Brain microvascular endothelial cell (primary cell): Measurements from ENCODE around the gene CRIP2.

Experiments
- DNase-seq: peaks from one replicate; pipeline ENCODE4 v3.0.0-alpha.2; 2020
- H3K27ac ChIP-seq: fragments of 250-450 bp; sonication (Bioruptor Pico); 2 replicates; pipeline ENCODE4 v1.5.1; 2020; ENCODE audit warnings: mild to moderate bottlenecking, moderate library complexity
- H3K27me3 ChIP-seq: fragments of 250-450 bp; sonication (Bioruptor Pico); replicated peaks from 2 replicates; pipeline ENCODE4 v1.5.1; 2020; ENCODE audit warnings: mild to moderate bottlenecking
- H3K36me3 ChIP-seq: fragments of 250-450 bp; sonication (Bioruptor Pico); replicated peaks from 2 replicates; pipeline ENCODE4 v1.5.1; 2020; ENCODE audit warnings: mild to moderate bottlenecking
- H3K4me3 ChIP-seq: 2 replicates; pipeline ENCODE4 v1.5.1; 2011; ENCODE audit warnings: low read depth, mild to moderate bottlenecking, control low read depth, low read length, moderate library complexity
- CTCF ChIP-seq: IDR thresholded peaks from 2 replicates; pipeline ENCODE4 v1.5.1; 2011; ENCODE audit warnings: low read depth, mild to moderate bottlenecking, moderate library complexity, low read length, control low read depth, inconsistent platforms; ENCODE audit errors: missing control alignments
- in situ Hi-C: cut with HindIII; loops from 2 replicates; pipeline ENCODE4 v1.10.0; 2017; ENCODE audit warnings: low sequenced_read_pairs, low pct_ligation_motif_present

CRIP2 gene

GRCh38 chr14:105440554-105440900, 34.1 kb upstream of the CRIP2 start:
- no peak for TF ChIP-seq CTCF
- in situ Hi-C loops = no loop called here
- Histone ChIP-seq H3K4me3 (no peak overlapping the region), H3K27me3 (no peaks in the 10 kb centered on the region), H3K36me3 (peaks cover 18% of the 10 kb centered on the region), H3K27ac (no peak overlapping the region)
- DNase-seq = no peak

- H3K36me3 ChIP-seq = peaks cover 18% of the 10 kb centered on the region
- H3K27me3 ChIP-seq = no peaks in the 10 kb centered on the region
- no peak overlapping the region for H3K4me3 ChIP-seq
- no peak for TF ChIP-seq CTCF
- in situ Hi-C loops = no loop called here
- H3K27ac ChIP-seq = no peak overlapping the region
- no peak for DNase-seq
Measured at GRCh38 chr14:105440992-105441391, 33.6 kb upstream of the CRIP2 start.

- in situ Hi-C loops = no loop called here
- no peaks in the 10 kb centered on the region for H3K27me3 ChIP-seq
- DNase-seq = no peak
- H3K36me3 ChIP-seq = peaks cover 20% of the 10 kb centered on the region
- no peak overlapping the region for H3K27ac ChIP-seq
- TF ChIP-seq CTCF = no peak
- H3K4me3 ChIP-seq = no peak overlapping the region
Measured at GRCh38 chr14:105442125-105442524, 32.5 kb upstream of the CRIP2 start.

GRCh38 chr14:105442834-105443233, 31.8 kb upstream of the CRIP2 start:
- Histone ChIP-seq H3K4me3 (no peak overlapping the region), H3K27ac (no peak overlapping the region), H3K36me3 (peaks cover 20% of the 10 kb centered on the region), H3K27me3 (no peaks in the 10 kb centered on the region)
- in situ Hi-C loops = no loop called here
- no peak for DNase-seq
- TF ChIP-seq CTCF = no peak

- Histone ChIP-seq H3K36me3 (peaks cover 26% of the 10 kb centered on the region), H3K27ac (no peak overlapping the region), H3K4me3 (no peak overlapping the region), H3K27me3 (no peaks in the 10 kb centered on the region)
- TF ChIP-seq CTCF = no peak
- in situ Hi-C loops = no loop called here
- DNase-seq = no peak
Measured at GRCh38 chr14:105444859-105445258, 29.8 kb upstream of the CRIP2 start.

- no peak for TF ChIP-seq CTCF
- DNase-seq = no peak
- Histone ChIP-seq H3K27ac (no peak overlapping the region), H3K4me3 (no peak overlapping the region), H3K36me3 (peaks cover 29% of the 10 kb centered on the region), H3K27me3 (no peaks in the 10 kb centered on the region)
- in situ Hi-C loops = no loop called here
Measured at GRCh38 chr14:105445290-105445689, 29.3 kb upstream of the CRIP2 start.
